Karpas-422 (cell line): ENCODE results near the gene ZCCHC24. TPM values are rescaled to one million over a fixed set of nuclear protein-coding genes. Genes with fewer than 3 reads are reported as not detected.

Experiments
- DNase-seq: peaks from one replicate; pipeline ENCODE4 v3.0.0-alpha.2; 2015
- H2AFZ ChIP-seq: fragments of 200-600 bp; sonication (generic); 2 replicates; pipeline ENCODE4 v1.6.1; 2014; ENCODE audit warnings: antibody characterized with exemption, low read length, mixed read lengths
- H3K27ac ChIP-seq: fragments of 200-600 bp; sonication (generic); 2 replicates; pipeline ENCODE4 v1.5.1; 2014; ENCODE audit warnings: mild to moderate bottlenecking, low read length, moderate library complexity
- H3K27me3 ChIP-seq: fragments of 200-600 bp; sonication (generic); 2 replicates; pipeline ENCODE4 v1.6.1; 2014; ENCODE audit warnings: low read length, mixed read lengths
- H3K36me3 ChIP-seq: fragments of 200-600 bp; sonication (generic); 2 replicates; pipeline ENCODE4 v1.6.1; 2014; ENCODE audit warnings: low read length, mixed read lengths; ENCODE audit not compliant: insufficient read depth
- H3K4me1 ChIP-seq: fragments of 200-600 bp; sonication (generic); 2 replicates; pipeline ENCODE4 v1.6.1; 2014; ENCODE audit warnings: mild to moderate bottlenecking, low read length, mixed read lengths
- H3K4me2 ChIP-seq: fragments of 200-600 bp; sonication (generic); 2 replicates; pipeline ENCODE4 v1.6.1; 2014; ENCODE audit warnings: low read length, low read depth, mild to moderate bottlenecking; ENCODE audit not compliant: poor library complexity, severe bottlenecking
- H3K4me3 ChIP-seq: fragments of 200-600 bp; sonication (generic); 2 replicates; pipeline ENCODE4 v1.5.1; 2014; ENCODE audit warnings: mild to moderate bottlenecking, antibody characterized with exemption, low read length, mixed read lengths
- H3K79me2 ChIP-seq: fragments of 200-600 bp; sonication (generic); 2 replicates; pipeline ENCODE4 v1.6.1; 2014; ENCODE audit warnings: mild to moderate bottlenecking, low read length, mixed read lengths
- H3K9ac ChIP-seq: fragments of 200-600 bp; sonication (generic); 2 replicates; pipeline ENCODE4 v1.6.0; 2014; ENCODE audit warnings: low read length
- H3K9me2 ChIP-seq: fragments of 200-600 bp; sonication (generic), shearing (Covaris generic); replicated peaks from 2 replicates; pipeline ENCODE4 v1.6.0; 2014; ENCODE audit warnings: mild to moderate bottlenecking, low read length, moderate library complexity; ENCODE audit not compliant: insufficient read depth
- H3K9me3 ChIP-seq: fragments of 300-700, 200-600 bp; sonication (generic); 2 replicates; pipeline ENCODE4 v1.6.1; 2014; ENCODE audit warnings: low read length, mixed read lengths
- H4K20me1 ChIP-seq: fragments of 200-600 bp; sonication (generic); 2 replicates; pipeline ENCODE4 v1.6.1; 2014; ENCODE audit warnings: mild to moderate bottlenecking, antibody characterized with exemption, low read length, low read depth; ENCODE audit not compliant: insufficient read depth
- total RNA-seq: library from RNA; depleted of rRNA; stranded (reverse); fragments of >200 nt; shearing (Covaris generic); gene quantifications from 2 replicates; pipeline ENCODE4 v1.2.3, GENCODE V29; 2014; ENCODE audit warnings: low replicate concordance

The ZCCHC24 gene
- total RNA-seq, 1 experiment from 2014 or later = 0.60 TPM

GRCh38 chr10:79348640-79348988 lies 96.8 kb downstream of the ZCCHC24 start:
- Histone ChIP-seq H4K20me1 (peaks cover 47% of the 10 kb centered on the region), H3K79me2 (peaks cover 24% of the 10 kb centered on the region)

DNA sequence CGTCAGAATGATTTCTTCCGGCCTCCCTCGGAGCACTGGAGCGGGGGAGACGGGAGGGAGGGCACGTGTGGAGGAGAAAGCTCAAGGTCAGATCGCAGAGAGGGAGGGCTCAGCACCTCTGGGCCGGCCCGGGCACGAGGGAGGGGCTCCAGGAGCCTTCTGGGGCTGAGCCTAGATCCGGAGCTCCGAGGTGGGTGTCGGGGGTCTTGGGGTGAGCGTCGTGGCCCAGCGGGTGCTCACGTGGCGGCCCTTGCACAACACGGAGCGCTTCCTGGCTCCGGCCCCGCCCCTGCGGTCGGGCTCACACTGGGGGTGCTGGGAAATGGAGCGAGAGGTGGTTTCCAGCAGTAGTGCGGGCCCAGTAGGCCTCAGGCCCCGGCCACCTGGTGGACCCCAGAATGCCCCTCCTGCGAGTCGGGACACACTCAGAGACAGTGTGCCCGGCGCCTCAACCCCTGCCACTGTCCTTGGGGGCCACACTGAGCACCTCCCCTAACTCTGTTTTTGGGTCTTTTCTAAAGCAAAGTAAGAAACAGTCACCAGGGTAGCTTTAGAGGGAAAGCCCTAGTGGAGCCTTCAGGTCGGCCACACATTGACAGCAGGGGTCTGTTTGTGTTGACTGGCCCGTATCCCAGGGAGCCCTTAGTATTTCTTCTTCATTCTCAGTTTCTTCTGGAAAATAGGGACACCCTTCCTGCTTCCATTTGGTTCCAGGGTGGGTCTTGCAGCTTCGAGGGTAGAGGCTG lies 97.4 kb downstream of the ZCCHC24 start:
- H3K27ac ChIP-seq = peak overlapping the region; percentile 72
- H3K4me1 ChIP-seq = peaks cover 28% of the 10 kb centered on the region
- no peaks in the 10 kb centered on the region for H3K27me3 ChIP-seq
- no peaks in the 10 kb centered on the region for H3K9me2 ChIP-seq
- no peaks in the 10 kb centered on the region for H3K9me3 ChIP-seq
- peaks cover 24% of the 10 kb centered on the region for H3K79me2 ChIP-seq
- peaks cover 36% of the 10 kb centered on the region for H3K36me3 ChIP-seq
- peak overlapping the region; percentile 99 for H3K4me2 ChIP-seq
- peak; percentile 88 for DNase-seq
- H3K4me3 ChIP-seq = peak overlapping the region; percentile 91
- peaks cover 45% of the 10 kb centered on the region for H4K20me1 ChIP-seq
- peak overlapping the region; percentile 99 for H3K9ac ChIP-seq
- no peak overlapping the region for H2AFZ ChIP-seq

More at GRCh38 chr10:79348640-79348988, 96.8 kb downstream of the ZCCHC24 start:
- no peak for DNase-seq
- peak overlapping the region; percentile 72; the same call in 1 of the 2 replicates for H3K27ac ChIP-seq
- H3K9ac ChIP-seq = peak overlapping the region; percentile 99
- no peak overlapping the region for H2AFZ ChIP-seq
- H3K4me3 ChIP-seq = peak overlapping the region; percentile 91
- peaks cover 28% of the 10 kb centered on the region for H3K4me1 ChIP-seq
- H3K9me2 ChIP-seq = no peaks in the 10 kb centered on the region
- peaks cover 40% of the 10 kb centered on the region for H3K36me3 ChIP-seq
- no peaks in the 10 kb centered on the region for H3K9me3 ChIP-seq
- H3K4me2 ChIP-seq = peak overlapping the region; percentile 99
- no peaks in the 10 kb centered on the region for H3K27me3 ChIP-seq

DNA sequence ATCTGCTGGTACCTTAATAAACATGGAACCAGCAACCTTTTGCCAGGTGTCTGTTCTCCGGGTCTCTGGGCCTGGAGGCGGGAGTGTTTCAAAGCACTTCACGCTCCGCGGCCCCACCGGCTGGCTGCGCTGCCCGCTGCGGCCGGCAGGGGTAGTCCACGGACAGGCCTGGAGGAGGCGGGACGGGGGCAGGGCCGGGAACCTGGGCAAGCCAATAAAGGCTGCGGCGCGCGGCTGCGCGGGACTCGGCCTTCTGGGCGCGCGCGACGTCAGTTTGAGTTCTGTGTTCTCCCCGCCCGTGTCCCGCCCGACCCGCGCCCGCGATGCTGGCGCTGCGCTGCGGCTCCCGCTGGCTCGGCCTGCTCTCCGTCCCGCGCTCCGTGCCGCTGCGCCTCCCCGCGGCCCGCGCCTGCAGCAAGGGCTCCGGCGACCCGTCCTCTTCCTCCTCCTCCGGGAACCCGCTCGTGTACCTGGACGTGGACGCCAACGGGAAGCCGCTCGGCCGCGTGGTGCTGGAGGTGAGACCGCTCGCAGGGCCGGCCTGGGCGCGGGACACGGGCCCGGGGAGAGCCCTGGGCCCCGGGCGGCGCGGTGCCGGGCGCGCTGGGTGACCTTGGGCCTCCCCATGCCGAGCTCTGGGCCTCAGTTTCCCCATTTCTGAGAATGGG lies 98.1 kb downstream of the ZCCHC24 start, which contains the start of gene PPIF:
PPIF (plus strand) TSS at position 244 of the 668 bp plus-strand sequence; CDS start at position 324, 80 bp downstream.
- Histone ChIP-seq H3K79me2 (peaks cover 24% of the 10 kb centered on the region), H3K9me3 (no peaks in the 10 kb centered on the region), H2AFZ (peak within 1 kb of the TSS; percentile 28; the same call in 1 of the 2 replicates), H3K9ac (peak within 1 kb of the TSS; percentile 99), H3K27me3 (no peaks in the 10 kb centered on the region), H3K9me2 (no peaks in the 10 kb centered on the region), H3K36me3 (peaks cover 29% of the 10 kb centered on the region), H3K4me3 (peak within 1 kb of the TSS; percentile 91), H4K20me1 (peaks cover 38% of the 10 kb centered on the region), H3K4me2 (peak within 1 kb of the TSS; percentile 99), H3K4me1 (peaks cover 28% of the 10 kb centered on the region), H3K27ac (peak within 1 kb of the TSS; percentile 72)
- DNase-seq = peak; percentile 96

- H3K9me3 ChIP-seq = no peaks in the 10 kb centered on the region
- H4K20me1 ChIP-seq = peaks cover 33% of the 10 kb centered on the region
- H3K4me3 ChIP-seq = peak overlapping the region; percentile 91
- H2AFZ ChIP-seq = peak overlapping the region; percentile 28; the same call in 1 of the 2 replicates
- peaks cover 24% of the 10 kb centered on the region for H3K36me3 ChIP-seq
- H3K27ac ChIP-seq = no peak overlapping the region
- no peaks in the 10 kb centered on the region for H3K27me3 ChIP-seq
- no peaks in the 10 kb centered on the region for H3K9me2 ChIP-seq
- peaks cover 28% of the 10 kb centered on the region for H3K4me1 ChIP-seq
- peak overlapping the region; percentile 99 for H3K9ac ChIP-seq
- peaks cover 24% of the 10 kb centered on the region for H3K79me2 ChIP-seq
- H3K4me2 ChIP-seq = peak overlapping the region; percentile 99
- peak; percentile 65 for DNase-seq
Observed at GRCh38 chr10:79346388-79347225, 98.8 kb downstream of the ZCCHC24 start.

- Histone ChIP-seq H3K9ac (no peak overlapping the region), H3K36me3 (peaks cover 24% of the 10 kb centered on the region), H4K20me1 (peaks cover 30% of the 10 kb centered on the region), H3K4me2 (no peak overlapping the region), H3K27me3 (no peaks in the 10 kb centered on the region), H3K9me3 (no peaks in the 10 kb centered on the region), H2AFZ (no peak overlapping the region), H3K9me2 (no peaks in the 10 kb centered on the region), H3K27ac (no peak overlapping the region), H3K4me3 (no peak overlapping the region), H3K4me1 (peaks cover 30% of the 10 kb centered on the region), H3K79me2 (peaks cover 24% of the 10 kb centered on the region)
- no peak for DNase-seq
Observed at GRCh38 chr10:79346012-79346340, 99.4 kb downstream of the ZCCHC24 start.

DNA sequence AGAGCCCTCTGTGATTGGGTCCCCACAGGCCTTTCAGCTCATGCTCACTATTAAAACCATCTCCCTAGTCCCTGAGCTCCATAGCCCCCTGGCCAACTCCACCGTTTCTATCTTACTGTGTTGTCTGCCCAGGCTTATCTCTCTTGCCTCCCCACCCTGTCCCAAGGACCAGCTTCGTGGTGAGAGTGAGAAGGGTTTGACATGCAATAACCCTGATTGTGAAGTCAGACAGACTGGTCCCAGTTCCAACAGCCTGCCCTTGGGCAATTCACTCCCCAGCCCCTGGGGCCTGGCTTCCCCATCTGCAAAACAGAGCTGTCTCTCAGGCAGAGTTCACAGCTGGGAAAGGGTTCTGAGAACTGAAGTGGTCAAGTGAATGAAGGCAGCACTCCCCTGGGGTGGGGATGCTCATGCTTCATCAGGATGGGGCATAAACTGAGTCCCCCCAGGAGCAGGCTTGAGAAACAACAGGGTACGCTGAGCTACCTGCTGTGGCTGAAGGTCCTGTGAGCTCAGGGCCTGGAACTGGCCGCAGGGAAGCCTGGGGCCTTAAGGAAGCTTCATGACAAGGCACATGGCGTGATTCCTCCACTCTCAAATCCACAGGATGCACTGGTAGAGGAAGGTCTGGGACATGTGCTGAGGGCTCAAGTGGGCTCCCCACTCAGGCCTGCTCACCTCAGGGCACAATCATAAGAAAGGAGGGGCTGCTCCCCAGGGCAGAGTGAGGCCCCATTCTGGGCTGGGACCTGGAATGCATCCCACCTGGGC lies 100.0 kb downstream of the ZCCHC24 start:
- Histone ChIP-seq H2AFZ (no peak overlapping the region), H3K4me3 (no peak overlapping the region), H4K20me1 (peaks cover 24% of the 10 kb centered on the region), H3K27me3 (no peaks in the 10 kb centered on the region), H3K4me2 (no peak overlapping the region), H3K36me3 (peaks cover 19% of the 10 kb centered on the region), H3K9me2 (no peaks in the 10 kb centered on the region), H3K4me1 (peaks cover 34% of the 10 kb centered on the region), H3K9me3 (no peaks in the 10 kb centered on the region), H3K79me2 (peaks cover 24% of the 10 kb centered on the region), H3K9ac (no peak overlapping the region), H3K27ac (no peak overlapping the region)
- DNase-seq = no peak

DNA sequence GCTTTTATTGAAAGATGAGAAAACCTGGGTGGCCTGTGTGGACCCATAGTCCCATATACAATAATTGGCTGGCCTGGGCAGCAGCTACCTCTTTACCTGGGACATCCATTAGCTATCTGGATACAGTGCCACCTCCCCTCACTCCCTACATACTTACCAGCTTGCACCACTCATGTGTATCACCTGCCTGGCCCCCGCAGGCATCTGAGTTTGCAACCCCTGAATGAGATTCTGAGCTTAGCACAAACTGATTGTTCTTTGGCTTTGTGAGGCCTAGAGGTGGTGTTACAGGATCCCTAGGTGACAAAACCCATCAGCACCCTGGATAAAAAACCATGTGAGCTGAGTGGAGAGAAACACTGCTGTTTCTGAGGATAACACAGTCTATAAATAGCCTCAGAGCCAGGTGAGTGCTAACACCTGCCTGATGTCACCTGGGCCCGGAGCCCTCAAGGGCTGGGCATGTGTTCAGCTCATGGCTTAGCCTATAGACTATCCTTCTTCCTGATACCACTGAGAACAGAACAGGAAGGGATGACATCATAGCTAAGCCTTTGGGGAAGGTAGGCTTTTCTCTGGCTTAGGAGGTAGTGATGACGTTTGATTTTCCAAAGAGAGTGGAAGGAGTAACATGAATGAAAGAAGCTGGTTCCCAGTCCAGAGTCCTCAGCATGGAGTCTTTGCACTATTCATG lies 100.8 kb downstream of the ZCCHC24 start:
- H3K4me2 ChIP-seq = no peak overlapping the region
- no peaks in the 10 kb centered on the region for H3K9me2 ChIP-seq
- no peaks in the 10 kb centered on the region for H3K27me3 ChIP-seq
- no peak overlapping the region for H3K27ac ChIP-seq
- peaks cover 34% of the 10 kb centered on the region for H3K4me1 ChIP-seq
- no peak overlapping the region for H3K4me3 ChIP-seq
- peaks cover 23% of the 10 kb centered on the region for H3K79me2 ChIP-seq
- peaks cover 16% of the 10 kb centered on the region for H4K20me1 ChIP-seq
- no peaks in the 10 kb centered on the region for H3K9me3 ChIP-seq
- no peak overlapping the region for H2AFZ ChIP-seq
- no peak for DNase-seq
- H3K36me3 ChIP-seq = peaks cover 13% of the 10 kb centered on the region
- no peak overlapping the region for H3K9ac ChIP-seq
